Measurements from ENCODE around the gene TOM1L2.

TOM1L2 gene

DNA sequence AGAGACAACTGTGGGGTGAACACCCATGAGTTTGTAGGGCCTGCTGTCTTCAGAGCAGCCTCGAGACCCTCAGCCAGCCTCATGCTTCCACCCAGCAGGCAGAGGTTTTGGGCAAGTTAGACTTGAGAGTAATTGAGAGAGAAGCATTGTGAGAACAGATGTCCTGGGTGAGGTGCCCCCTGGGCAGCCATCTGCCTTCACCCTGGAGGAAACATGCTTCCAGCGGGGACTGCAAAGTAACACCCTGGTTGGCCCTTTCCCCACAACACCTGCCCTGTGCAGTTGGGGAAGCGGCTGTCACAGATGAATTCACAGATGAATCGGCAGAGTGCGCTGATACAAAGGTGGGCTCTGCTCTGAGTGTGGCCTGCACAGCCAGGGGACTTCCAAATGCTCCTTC, 43.4 kb upstream of the TOM1L2 start:
- no peak overlapping the region for H3K27ac ChIP-seq
- TF ChIP-seq ZFX (IDR thresholded peaks at IDR 0.05; ENCODE audit: borderline replicate concordance) = no peak
- TF ChIP-seq, protein P1, sequence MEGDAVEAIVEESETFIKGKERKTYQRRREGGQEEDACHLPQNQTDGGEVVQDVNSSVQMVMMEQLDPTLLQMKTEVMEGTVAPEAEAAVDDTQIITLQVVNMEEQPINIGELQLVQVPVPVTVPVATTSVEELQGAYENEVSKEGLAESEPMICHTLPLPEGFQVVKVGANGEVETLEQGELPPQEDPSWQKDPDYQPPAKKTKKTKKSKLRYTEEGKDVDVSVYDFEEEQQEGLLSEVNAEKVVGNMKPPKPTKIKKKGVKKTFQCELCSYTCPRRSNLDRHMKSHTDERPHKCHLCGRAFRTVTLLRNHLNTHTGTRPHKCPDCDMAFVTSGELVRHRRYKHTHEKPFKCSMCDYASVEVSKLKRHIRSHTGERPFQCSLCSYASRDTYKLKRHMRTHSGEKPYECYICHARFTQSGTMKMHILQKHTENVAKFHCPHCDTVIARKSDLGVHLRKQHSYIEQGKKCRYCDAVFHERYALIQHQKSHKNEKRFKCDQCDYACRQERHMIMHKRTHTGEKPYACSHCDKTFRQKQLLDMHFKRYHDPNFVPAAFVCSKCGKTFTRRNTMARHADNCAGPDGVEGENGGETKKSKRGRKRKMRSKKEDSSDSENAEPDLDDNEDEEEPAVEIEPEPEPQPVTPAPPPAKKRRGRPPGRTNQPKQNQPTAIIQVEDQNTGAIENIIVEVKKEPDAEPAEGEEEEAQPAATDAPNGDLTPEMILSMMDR (IDR thresholded peaks at IDR 0.05) = no peak

DNA sequence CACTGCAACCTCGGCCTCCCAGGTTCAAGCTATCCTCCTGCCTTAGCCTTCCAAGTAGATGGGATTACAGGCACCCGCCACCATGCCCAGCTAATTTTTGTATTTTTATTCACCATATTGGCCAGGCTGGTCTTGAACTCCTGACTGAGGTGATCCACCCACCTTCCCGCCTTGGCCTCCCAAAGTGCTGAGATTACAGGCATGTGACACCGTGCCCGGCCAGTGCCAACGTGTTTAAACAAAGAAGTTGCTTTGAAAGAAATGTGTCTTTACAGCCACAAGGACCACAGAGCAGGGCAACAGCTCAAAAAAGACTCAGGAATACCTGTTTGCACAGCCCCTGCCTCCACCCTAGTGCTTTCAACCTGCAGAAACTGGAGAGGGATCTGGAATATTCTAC, 41.8 kb upstream of the TOM1L2 start:
- TF ChIP-seq ZFX (IDR thresholded peaks at IDR 0.05; ENCODE audit: borderline replicate concordance) = no peak
- TF ChIP-seq, protein P1 (IDR thresholded peaks at IDR 0.05) = no peak
- H3K27ac ChIP-seq = no peak overlapping the region

DNA sequence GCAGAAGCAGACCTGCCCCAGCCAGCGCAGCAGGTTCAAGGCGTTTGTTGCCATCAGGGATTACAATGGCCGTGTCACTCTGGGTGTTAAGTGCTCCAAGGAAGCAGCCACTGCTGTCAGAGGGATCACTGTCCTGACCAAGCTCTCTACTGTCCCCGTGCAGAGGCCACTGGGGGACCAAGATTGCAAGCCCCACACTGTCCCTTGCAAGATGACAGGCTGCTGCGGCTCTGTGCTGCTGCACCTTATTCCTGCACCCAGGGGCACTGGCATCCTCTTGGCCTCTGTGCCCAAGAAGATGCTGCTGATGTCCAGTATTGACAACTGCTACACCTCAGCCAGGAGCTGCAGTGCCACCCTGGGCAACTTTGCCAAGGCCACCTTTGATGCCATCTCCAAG, 39.1 kb upstream of the TOM1L2 start:
- H3K27ac ChIP-seq = no peak overlapping the region
- TF ChIP-seq ZFX (IDR thresholded peaks at IDR 0.05; ENCODE audit: borderline replicate concordance) = no peak
- TF ChIP-seq, protein P1 (IDR thresholded peaks at IDR 0.05) = no peak

GRCh38 chr17:18009609-18010420, 37.6 kb upstream of the TOM1L2 start:
- H3K27ac ChIP-seq = no peak overlapping the region
- TF ChIP-seq, protein P1 (IDR thresholded peaks at IDR 0.05) = no peak
- TF ChIP-seq ZFX (IDR thresholded peaks at IDR 0.05; ENCODE audit: borderline replicate concordance) = no peak

- H3K27ac ChIP-seq = no peak overlapping the region
- TF ChIP-seq, protein P1 (IDR thresholded peaks at IDR 0.05) = no peak
- TF ChIP-seq ZFX (IDR thresholded peaks at IDR 0.05; ENCODE audit: borderline replicate concordance) = no peak
Measured at GRCh38 chr17:18008496-18009268, 36.5 kb upstream of the TOM1L2 start.

DNA sequence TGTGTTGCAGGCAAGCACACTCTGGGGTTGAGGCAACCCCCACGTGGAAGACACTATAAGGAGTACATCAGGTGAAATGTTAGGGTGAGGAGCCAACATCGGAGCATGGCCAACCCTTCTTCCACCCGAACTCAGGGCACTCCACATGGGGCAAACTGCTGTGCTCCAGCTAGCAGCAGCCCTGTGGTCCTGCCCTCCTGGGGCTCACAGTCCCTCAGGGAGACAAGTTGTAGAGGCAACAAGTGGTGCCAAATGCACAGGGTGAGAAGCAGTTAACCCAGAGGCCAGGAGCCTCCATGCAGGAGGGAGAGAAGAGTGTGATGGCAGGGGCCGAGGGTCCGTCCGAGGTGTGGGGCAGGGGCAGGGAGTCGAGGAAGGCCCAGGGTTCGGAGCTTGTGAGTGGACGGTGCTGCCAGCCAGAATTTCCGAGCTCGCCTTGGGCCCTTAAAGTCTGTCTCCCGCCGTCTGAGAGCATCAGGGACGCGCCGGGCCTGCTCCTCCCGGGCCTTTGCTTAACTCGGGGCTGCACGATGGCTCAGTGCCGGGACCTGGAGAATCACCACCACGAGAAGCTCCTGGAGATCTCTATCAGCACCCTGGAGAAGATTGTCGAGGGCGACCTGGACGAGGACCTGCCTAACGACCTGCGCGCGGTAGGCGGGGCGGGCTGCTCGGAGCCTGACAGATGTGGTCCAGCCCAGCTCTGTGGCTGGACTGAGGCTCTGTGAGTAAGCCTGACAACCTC, 34.5 kb upstream of the TOM1L2 start:
- no peak for TF ChIP-seq ZFX (IDR thresholded peaks at IDR 0.05; ENCODE audit: borderline replicate concordance)
- TF ChIP-seq, protein P1 (IDR thresholded peaks at IDR 0.05) = no peak
- no peak overlapping the region for H3K27ac ChIP-seq

All from 22Rv1 (cell line).